NCI-H82 treated with DMSO at 0.1 percent for 48 hours (cell line): ENCODE measurements around the gene ODF2L.
A peak's percentile ranks its signal among the peaks of the same experiment; 100 is the strongest.

Experiments
- DNase-seq: peaks from one replicate; lab custom pipeline; 2025; ENCODE audit not compliant: unreplicated experiment; lab: John Stamatoyannopoulos, UW

Gene ODF2L

GRCh38 chr1:86395751-86396497 is at the start of gene ODF2L:
ODF2L (minus strand) TSS chr1:86396323; CDS start chr1:86387027, 9,296 bp downstream.
- peak; percentile 56 for DNase-seq

- DNase-seq = no peak
Observed at GRCh38 chr1:86445919-86446318, 49.8 kb upstream of the ODF2L start.

- DNase-seq = no peak
Observed at GRCh38 chr1:86441997-86442396, 45.9 kb upstream of the ODF2L start.

GRCh38 chr1:86441581-86441980 is 45.5 kb upstream of the ODF2L start:
- DNase-seq = no peak

GRCh38 chr1:86436041-86436440 is 39.9 kb upstream of the ODF2L start:
- DNase-seq = no peak

GRCh38 chr1:86435327-86435726 is 39.2 kb upstream of the ODF2L start:
- no peak for DNase-seq

GRCh38 chr1:86434059-86434458 is 37.9 kb upstream of the ODF2L start:
- no peak for DNase-seq

GRCh38 chr1:86430376-86430775 is 34.3 kb upstream of the ODF2L start:
- DNase-seq = no peak

- DNase-seq = no peak
Observed at GRCh38 chr1:86429835-86430234, 33.7 kb upstream of the ODF2L start.

- no peak for DNase-seq
Observed at GRCh38 chr1:86429122-86429725, 33.1 kb upstream of the ODF2L start.

GRCh38 chr1:86423873-86424272 is 27.8 kb upstream of the ODF2L start, which contains the start of gene CLCA2:
CLCA2 (plus strand) TSS chr1:86424171; CDS start chr1:86424248, 77 bp downstream.
- no peak for DNase-seq

GRCh38 chr1:86423473-86423872 is 27.4 kb upstream of the ODF2L start:
- no peak for DNase-seq

GRCh38 chr1:86421601-86422280 is 25.6 kb upstream of the ODF2L start:
- no peak for DNase-seq

GRCh38 chr1:86419277-86419903 is 23.3 kb upstream of the ODF2L start:
- no peak for DNase-seq

- DNase-seq = no peak
Observed at GRCh38 chr1:86416343-86416742, 20.2 kb upstream of the ODF2L start.

- no peak for DNase-seq
Observed at GRCh38 chr1:86410879-86411278, 14.8 kb upstream of the ODF2L start.

- DNase-seq = no peak
Observed at GRCh38 chr1:86409416-86410021, 13.4 kb upstream of the ODF2L start.

- DNase-seq = no peak
Observed at GRCh38 chr1:86396498-86396890, 371 bp upstream of the ODF2L start.

GRCh38 chr1:86394416-86394815 is 1.7 kb downstream of the ODF2L start:
- DNase-seq = no peak

- no peak for DNase-seq
Observed at GRCh38 chr1:86389307-86389706, 6.8 kb downstream of the ODF2L start.

- no peak for DNase-seq
Observed at GRCh38 chr1:86388777-86389176, 7.3 kb downstream of the ODF2L start.
